Kidney epithelial cell (primary cell): ENCODE measurements around the gene OBP2A. TPM values are rescaled to one million over a fixed set of nuclear protein-coding genes. Genes with fewer than 3 reads are reported as not detected.

Experiments
- DNase-seq: peaks from one replicate; pipeline ENCODE4 v3.0.0-alpha.2; 2010; ENCODE audit warnings: low read depth
- H3K27me3 ChIP-seq: 2 replicates; pipeline ENCODE4 v1.6.0; 2011; ENCODE audit warnings: low read length; ENCODE audit not compliant: control insufficient read depth, insufficient read depth
- H3K36me3 ChIP-seq: 2 replicates; pipeline ENCODE4 v1.5.1; 2011; ENCODE audit warnings: low read length; ENCODE audit not compliant: control insufficient read depth, insufficient read depth
- H3K4me3 ChIP-seq: 2 replicates; pipeline ENCODE4 v1.5.1; 2011; ENCODE audit warnings: low read depth, mild to moderate bottlenecking, control low read depth, low read length
- total RNA-seq: library from RNA; depleted of rRNA; stranded (reverse); fragments of >200 nt; gene quantifications from 2 replicates; pipeline ENCODE4 v1.2.3, GENCODE V29; 2015
- TF ChIP-seq, protein P1 (sequence below): IDR thresholded peaks from 2 replicates; pipeline ENCODE4 v1.5.1; 2011; ENCODE audit warnings: mild to moderate bottlenecking, moderate library complexity, low read length, control low read depth, inconsistent platforms; ENCODE audit not compliant: insufficient read depth, poor library complexity, severe bottlenecking

OBP2A gene
- total RNA-seq, 1 donor from 2014 or later, result not detected

DNA sequence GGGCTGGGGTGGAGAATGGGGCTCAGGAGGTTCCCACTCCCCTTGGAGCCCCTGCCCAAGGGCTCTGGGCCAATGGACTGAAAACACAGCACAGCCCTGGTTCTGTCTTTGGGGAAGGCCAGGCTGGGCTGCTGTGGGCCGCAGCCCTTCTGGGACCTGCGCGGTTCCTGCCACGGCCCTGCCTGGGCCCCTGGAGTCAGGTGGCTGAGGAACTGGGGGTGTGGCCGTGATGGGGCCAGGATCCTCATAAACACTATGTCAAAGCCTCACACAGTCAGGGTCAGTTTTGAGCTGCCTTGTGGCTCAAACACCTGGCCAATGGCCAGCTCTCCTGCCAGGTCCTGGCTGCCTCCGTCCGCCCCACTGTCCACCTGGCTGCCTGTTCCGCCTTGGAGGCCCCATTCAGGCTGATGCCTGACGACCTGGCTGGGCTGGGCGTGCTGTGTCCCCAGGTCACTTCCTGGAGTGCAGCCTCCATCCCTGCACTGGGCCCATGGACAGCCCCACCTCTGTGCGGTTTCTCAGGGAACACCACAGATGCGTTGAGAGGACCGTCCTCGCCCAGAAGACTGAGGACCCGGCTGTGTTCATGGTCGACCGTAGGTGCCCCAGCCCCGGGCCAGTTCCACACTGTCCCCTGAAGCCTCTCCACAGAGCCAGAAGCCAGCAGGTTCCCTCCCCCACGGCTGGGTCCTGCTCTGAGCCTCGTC, 43.1 kb downstream of the OBP2A start:
- Histone ChIP-seq H3K27me3 (no peaks in the 10 kb centered on the region), H3K4me3 (no peak overlapping the region), H3K36me3 (no peaks in the 10 kb centered on the region)
- no peak for DNase-seq
- TF ChIP-seq, protein P1, sequence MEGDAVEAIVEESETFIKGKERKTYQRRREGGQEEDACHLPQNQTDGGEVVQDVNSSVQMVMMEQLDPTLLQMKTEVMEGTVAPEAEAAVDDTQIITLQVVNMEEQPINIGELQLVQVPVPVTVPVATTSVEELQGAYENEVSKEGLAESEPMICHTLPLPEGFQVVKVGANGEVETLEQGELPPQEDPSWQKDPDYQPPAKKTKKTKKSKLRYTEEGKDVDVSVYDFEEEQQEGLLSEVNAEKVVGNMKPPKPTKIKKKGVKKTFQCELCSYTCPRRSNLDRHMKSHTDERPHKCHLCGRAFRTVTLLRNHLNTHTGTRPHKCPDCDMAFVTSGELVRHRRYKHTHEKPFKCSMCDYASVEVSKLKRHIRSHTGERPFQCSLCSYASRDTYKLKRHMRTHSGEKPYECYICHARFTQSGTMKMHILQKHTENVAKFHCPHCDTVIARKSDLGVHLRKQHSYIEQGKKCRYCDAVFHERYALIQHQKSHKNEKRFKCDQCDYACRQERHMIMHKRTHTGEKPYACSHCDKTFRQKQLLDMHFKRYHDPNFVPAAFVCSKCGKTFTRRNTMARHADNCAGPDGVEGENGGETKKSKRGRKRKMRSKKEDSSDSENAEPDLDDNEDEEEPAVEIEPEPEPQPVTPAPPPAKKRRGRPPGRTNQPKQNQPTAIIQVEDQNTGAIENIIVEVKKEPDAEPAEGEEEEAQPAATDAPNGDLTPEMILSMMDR, result no peak

DNA sequence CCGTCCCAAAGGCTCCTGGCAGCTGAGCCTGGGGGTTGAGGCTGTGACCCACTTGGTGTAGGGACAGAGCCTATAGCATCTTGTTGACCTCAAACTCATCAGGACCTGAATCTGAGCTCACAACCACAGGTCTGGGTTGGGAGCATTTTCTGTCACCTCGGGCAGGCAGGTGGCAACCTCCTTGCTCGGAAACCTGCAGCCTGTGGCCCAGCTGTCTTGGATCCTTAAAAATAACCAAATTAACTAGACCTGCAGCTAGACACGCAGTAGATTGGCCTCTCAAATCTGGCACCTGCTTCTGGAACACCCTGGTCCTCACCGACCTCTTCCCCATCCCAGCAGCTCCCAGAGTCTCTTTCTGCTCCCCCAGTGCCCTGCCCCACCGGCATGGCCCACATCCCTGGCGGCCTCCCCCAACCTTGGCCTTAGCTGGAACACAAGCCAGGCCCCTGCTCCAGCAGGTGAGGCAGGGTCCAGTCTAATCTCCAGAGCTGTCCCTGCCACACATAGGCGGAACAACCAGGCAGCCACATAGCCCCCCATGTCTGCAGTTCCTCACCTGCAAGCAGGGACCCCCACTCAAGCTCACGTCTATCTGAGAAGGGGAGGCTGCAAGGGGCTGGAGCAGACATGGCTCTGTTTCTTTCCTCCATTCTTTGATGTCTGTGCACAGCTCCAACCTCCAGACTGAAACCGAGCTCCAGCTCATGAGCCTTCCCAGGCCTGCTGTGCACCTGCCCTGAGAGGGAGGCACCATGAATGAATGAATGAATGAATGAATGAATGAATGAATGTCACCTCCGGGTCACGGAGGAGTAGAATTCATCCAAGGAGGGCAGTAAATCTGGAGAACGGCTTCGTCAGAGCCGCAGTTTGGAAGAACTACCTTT, 43.9 kb downstream of the OBP2A start:
- TF ChIP-seq, protein P1, result no peak
- H3K27me3 ChIP-seq, result no peaks in the 10 kb centered on the region
- H3K4me3 ChIP-seq, result no peak overlapping the region
- DNase-seq, result no peak
- no peaks in the 10 kb centered on the region for H3K36me3 ChIP-seq

DNA sequence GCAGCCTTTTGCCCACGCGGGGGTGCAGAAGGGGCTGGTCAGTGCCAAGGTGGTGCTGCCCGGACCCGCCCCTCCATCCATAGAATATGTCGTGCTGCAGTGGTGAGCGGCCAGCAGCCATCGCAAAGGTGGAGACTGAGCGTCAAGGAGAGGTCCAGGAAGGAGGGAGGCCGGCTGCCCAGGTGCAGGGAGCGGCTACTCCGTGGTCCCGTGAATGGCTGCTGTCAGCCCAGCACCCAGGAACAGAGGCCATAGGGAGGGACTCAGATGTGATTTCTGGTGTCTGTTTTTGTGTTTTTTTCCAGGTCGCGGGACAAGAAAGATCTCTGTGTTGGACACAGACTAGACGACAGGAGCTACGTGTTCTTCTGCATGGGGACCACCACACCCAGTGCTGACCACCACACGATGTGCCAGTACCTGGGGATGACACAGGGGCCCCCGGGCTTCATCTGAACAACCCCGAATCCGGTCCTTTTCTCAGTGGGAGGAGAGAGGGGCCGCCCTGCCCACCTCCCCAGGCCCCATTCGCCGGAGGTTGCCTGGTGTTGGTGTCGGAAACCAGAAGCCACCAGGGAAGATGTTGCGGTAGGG, 44.7 kb downstream of the OBP2A start:
- Histone ChIP-seq H3K27me3 (no peaks in the 10 kb centered on the region), H3K36me3 (no peaks in the 10 kb centered on the region), H3K4me3 (no peak overlapping the region)
- TF ChIP-seq, protein P1, result no peak
- DNase-seq, result no peak

GRCh38 chr9:135591506-135592330, 45.8 kb downstream of the OBP2A start:
- DNase-seq, result no peak
- H3K36me3 ChIP-seq, result no peaks in the 10 kb centered on the region

GRCh38 chr9:135592331-135592590, 46.3 kb downstream of the OBP2A start:
- no peak overlapping the region for H3K4me3 ChIP-seq
- no peaks in the 10 kb centered on the region for H3K27me3 ChIP-seq
- TF ChIP-seq, protein P1, result no peak
- no peak for DNase-seq
- H3K36me3 ChIP-seq, result no peaks in the 10 kb centered on the region

More at GRCh38 chr9:135591506-135592330, 45.8 kb downstream of the OBP2A start:
- no peaks in the 10 kb centered on the region for H3K27me3 ChIP-seq
- TF ChIP-seq, protein P1, result no peak
- no peak overlapping the region for H3K4me3 ChIP-seq
